ENCODE measurements around the gene IL1RAPL2.

Gene IL1RAPL2

GRCh38 chrX:105173071-105173470 is 607.1 kb downstream of the IL1RAPL2 start (continued):
- TF ChIP-seq TSHZ2 (CRISPR knock-in tag; IDR thresholded peaks at IDR 0.05), result no peak
- TF ChIP-seq ZC3H10 (CRISPR knock-in tag; IDR thresholded peaks at IDR 0.05), result no peak
- no peak for TF ChIP-seq ESRRG (CRISPR knock-in tag; IDR thresholded peaks at IDR 0.05)
- TF ChIP-seq PPARA (CRISPR knock-in tag; IDR thresholded peaks at IDR 0.05; ENCODE audit: borderline replicate concordance), result no peak
- TF ChIP-seq OSR1 (CRISPR knock-in tag; IDR thresholded peaks at IDR 0.05), result no peak
- no peak for TF ChIP-seq TCF4 (CRISPR knock-in tag; IDR thresholded peaks at IDR 0.05; ENCODE audit: borderline replicate concordance)
- no peak for TF ChIP-seq CREB5 (CRISPR knock-in tag; IDR thresholded peaks at IDR 0.05; ENCODE audit: low read depth)

GRCh38 chrX:105179644-105180043 is 613.6 kb downstream of the IL1RAPL2 start:
- TF ChIP-seq ISL1 (CRISPR knock-in tag; IDR thresholded peaks at IDR 0.05), result no peak

GRCh38 chrX:105189093-105189492 is 623.1 kb downstream of the IL1RAPL2 start:
- ATAC-seq, result no peak
- no peak for TF ChIP-seq ZFP3 (CRISPR knock-in tag; IDR thresholded peaks at IDR 0.05)

More at GRCh38 chrX:105179644-105180043, 613.6 kb downstream of the IL1RAPL2 start:
- no peak for ATAC-seq

GRCh38 chrX:105190252-105190853 is 624.4 kb downstream of the IL1RAPL2 start:
- TF ChIP-seq ZNF8 (CRISPR knock-in tag; IDR thresholded peaks at IDR 0.05), result no peak
- ATAC-seq, result 0 out of 3 replicates have a peak, but pooled peaks have one; percentile 38

- TF ChIP-seq ZNF70 (CRISPR knock-in tag; IDR thresholded peaks at IDR 0.05) (no peak), TSHZ2 (CRISPR knock-in tag; IDR thresholded peaks at IDR 0.05) (no peak), GLIS3 (CRISPR knock-in tag; IDR thresholded peaks at IDR 0.05) (no peak), CSDC2 (CRISPR knock-in tag; IDR thresholded peaks at IDR 0.05) (no peak), PPARA (CRISPR knock-in tag; IDR thresholded peaks at IDR 0.05; ENCODE audit: borderline replicate concordance) (no peak), ESRRG (CRISPR knock-in tag; IDR thresholded peaks at IDR 0.05) (no peak), CSRNP3 (CRISPR knock-in tag; IDR thresholded peaks at IDR 0.05) (no peak), PATZ1 (CRISPR knock-in tag; IDR thresholded peaks at IDR 0.05; ENCODE audit: borderline replicate concordance) (no peak)
- peak; percentile 94 for ATAC-seq
These were observed 625.9 kb downstream of the IL1RAPL2 start for GRCh38 chrX:105191878-105192277.
